Measurements from ENCODE around the gene CALCR. TPM values are rescaled to one million over a fixed set of nuclear protein-coding genes. Genes with fewer than 3 reads are reported as not detected.
"Not testable (repeated sequence)": the region's sequence is repeated elsewhere in the genome, so short reads cannot be mapped to it uniquely, and the experiment has no call there.

CALCR gene
- total RNA-seq, 2 experiments from 2014 or later = not detected

DNA sequence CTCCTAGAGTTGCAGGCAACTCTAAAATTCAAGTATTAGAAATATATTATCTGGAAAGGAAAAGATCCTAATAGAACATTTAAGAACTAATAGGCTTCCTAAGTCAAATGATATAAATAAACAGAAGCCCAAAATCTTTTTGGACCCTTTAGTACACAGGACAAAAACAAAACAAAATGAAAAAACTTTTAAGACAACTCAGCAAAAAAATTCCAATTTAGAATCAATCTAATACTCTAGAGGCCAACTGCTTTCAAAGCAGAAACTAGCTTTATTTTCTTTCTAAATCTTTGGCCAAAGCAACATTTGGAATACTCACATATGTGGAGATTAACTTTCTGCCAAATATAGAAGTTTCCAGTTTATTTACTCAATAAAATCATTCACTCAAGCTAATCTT lies 65.2 kb downstream of the CALCR start:
- no peaks in the 10 kb centered on the region for H3K36me3 ChIP-seq (ENCODE audit: insufficient read depth, low read length)
- H3K9me2 ChIP-seq (ENCODE audit: insufficient read depth, low read length) = no peaks in the 10 kb centered on the region
- BruUV-seq (replicated peaks) = no TSS peak
- no peak overlapping the region for H3K4me3 ChIP-seq (ENCODE audit: low read depth, low read length, poor library complexity, severe bottlenecking)
- ChIA-PET POLR2A (no interaction called here), CTCF (ENCODE audit: unreplicated experiment) (no interaction called here)
- H2AFZ ChIP-seq (ENCODE audit: low read length) = no peak overlapping the region
- no peaks in the 10 kb centered on the region for H4K20me1 ChIP-seq (ENCODE audit: insufficient read depth, low read length)
- H3K9me3 ChIP-seq (ENCODE audit: low read length) = no peaks in the 10 kb centered on the region
- intact Hi-C loops (cut with micrococcal nuclease; ENCODE audit: unreplicated experiment) = no loop called here
- H3K4me1 ChIP-seq (ENCODE audit: insufficient read depth, low read length, poor library complexity, severe bottlenecking) = no peaks in the 10 kb centered on the region
- DNase-seq (ENCODE audit: low spot score) = no peak
- no peak overlapping the region for H3K27ac ChIP-seq (ENCODE audit: low read depth, low read length, poor library complexity, severe bottlenecking)
- H3K4me2 ChIP-seq (ENCODE audit: low read length) = no peak overlapping the region
- no peaks in the 10 kb centered on the region for H3K79me2 ChIP-seq (ENCODE audit: insufficient read depth, low read depth, low read length)
- TF ChIP-seq EZH2phosphoT487 (IDR thresholded peaks at IDR 0.05; ENCODE audit: borderline replicate concordance, low read depth, low read length) (no peak), CTCF (conservative IDR thresholded peaks at IDR 0.05; ENCODE audit: low read length) (no peak)

GRCh38 chr7:93503088-93503487 lies 71.4 kb downstream of the CALCR start:
- Histone ChIP-seq H3K4me3 (ENCODE audit: low read depth, low read length, poor library complexity, severe bottlenecking) (no peak overlapping the region), H3K27ac (ENCODE audit: low read depth, low read length, poor library complexity, severe bottlenecking) (no peak overlapping the region), H3K36me3 (ENCODE audit: insufficient read depth, low read length) (no peaks in the 10 kb centered on the region), H3K4me2 (ENCODE audit: low read length) (no peak overlapping the region), H3K79me2 (ENCODE audit: insufficient read depth, low read depth, low read length) (no peaks in the 10 kb centered on the region), H3K4me1 (ENCODE audit: insufficient read depth, low read length, poor library complexity, severe bottlenecking) (no peaks in the 10 kb centered on the region), H3K9me3 (ENCODE audit: low read length) (no peaks in the 10 kb centered on the region), H2AFZ (ENCODE audit: low read length) (no peak overlapping the region), H4K20me1 (ENCODE audit: insufficient read depth, low read length) (no peaks in the 10 kb centered on the region), H3K9me2 (ENCODE audit: insufficient read depth, low read length) (no peaks in the 10 kb centered on the region)
- intact Hi-C loops (cut with micrococcal nuclease; ENCODE audit: unreplicated experiment) = no loop called here
- BruUV-seq (replicated peaks) = no TSS peak
- no peak for DNase-seq (ENCODE audit: low spot score)
- ChIA-PET CTCF (ENCODE audit: unreplicated experiment) (no interaction called here), POLR2A (no interaction called here)
- no peak for TF ChIP-seq CTCF (conservative IDR thresholded peaks at IDR 0.05; ENCODE audit: low read length)
- TF ChIP-seq EZH2phosphoT487 (IDR thresholded peaks at IDR 0.05; ENCODE audit: borderline replicate concordance, low read depth, low read length) = no peak

- BruUV-seq (replicated peaks); H2AFZ ChIP-seq (ENCODE audit: low read length); H3K4me3 ChIP-seq (ENCODE audit: low read depth, low read length, poor library complexity, severe bottlenecking); DNase-seq (ENCODE audit: low spot score); CTCF ChIA-PET (ENCODE audit: unreplicated experiment); H3K4me1 ChIP-seq (ENCODE audit: insufficient read depth, low read length, poor library complexity, severe bottlenecking); POLR2A ChIA-PET; H3K9me2 ChIP-seq (ENCODE audit: insufficient read depth, low read length); H3K4me2 ChIP-seq (ENCODE audit: low read length); H4K20me1 ChIP-seq (ENCODE audit: insufficient read depth, low read length); H3K36me3 ChIP-seq (ENCODE audit: insufficient read depth, low read length); H3K9me3 ChIP-seq (ENCODE audit: low read length); intact Hi-C loops (cut with micrococcal nuclease; ENCODE audit: unreplicated experiment); H3K27ac ChIP-seq (ENCODE audit: low read depth, low read length, poor library complexity, severe bottlenecking); H3K79me2 ChIP-seq (ENCODE audit: insufficient read depth, low read depth, low read length): not testable (repeated sequence)
Observed at GRCh38 chr7:93491860-93492259, 82.7 kb downstream of the CALCR start.
